HG03064 (cell line): ENCODE results near the gene MARCHF6.
A peak's percentile ranks its signal among the peaks of the same experiment; 100 is the strongest.
"Not testable (repeated sequence)": the region's sequence is repeated elsewhere in the genome, so short reads cannot be mapped to it uniquely, and the experiment has no call there.

ENCODE experiments used
- ATAC-seq: cut with Tn5 transposase; IDR thresholded peaks from one replicate; pipeline ENCODE4 v1.9.1; 2021; ENCODE audit warnings: low read depth; ENCODE audit not compliant: unreplicated experiment

The MARCHF6 gene

GRCh38 chr5:10374046-10375022, 20.8 kb downstream of the MARCHF6 start:
- ATAC-seq, result no peak

- not testable (repeated sequence) for ATAC-seq
Observed at GRCh38 chr5:10375146-10375545, 21.7 kb downstream of the MARCHF6 start.

GRCh38 chr5:10376544-10376943, 23.0 kb downstream of the MARCHF6 start:
- ATAC-seq, result no peak

- no peak for ATAC-seq
Observed at GRCh38 chr5:10377081-10377480, 23.6 kb downstream of the MARCHF6 start.

- ATAC-seq, result no peak
Observed at GRCh38 chr5:10381803-10382202, 28.3 kb downstream of the MARCHF6 start.

- no peak for ATAC-seq
Observed at GRCh38 chr5:10384483-10384882, 31.0 kb downstream of the MARCHF6 start.

GRCh38 chr5:10387690-10388089, 34.2 kb downstream of the MARCHF6 start:
- ATAC-seq, result no peak

GRCh38 chr5:10391130-10391529, 37.6 kb downstream of the MARCHF6 start:
- no peak for ATAC-seq

GRCh38 chr5:10392567-10393328, 39.3 kb downstream of the MARCHF6 start:
- not testable (repeated sequence) for ATAC-seq

GRCh38 chr5:10393491-10393890, 40.0 kb downstream of the MARCHF6 start:
- no peak for ATAC-seq

- ATAC-seq, result no peak
Observed at GRCh38 chr5:10396552-10396951, 43.1 kb downstream of the MARCHF6 start.

- no peak for ATAC-seq
Observed at GRCh38 chr5:10399839-10400238, 46.3 kb downstream of the MARCHF6 start.

- ATAC-seq, result no peak
Observed at GRCh38 chr5:10400411-10400810, 46.9 kb downstream of the MARCHF6 start.

GRCh38 chr5:10400831-10401230, 47.3 kb downstream of the MARCHF6 start:
- ATAC-seq, result no peak

GRCh38 chr5:10401498-10401897, 48.0 kb downstream of the MARCHF6 start:
- peak; percentile 89 for ATAC-seq
